Stimulated activated CD8-positive, alpha-beta memory T cell treated with anti-CD3 and anti-CD28 coated beads, Interleukin-12 subunit alpha, Interleukin-12 subunit beta, amount 100 ng/mL, for 1 hour (primary cell): Measurements from ENCODE around the gene RPS6KA6.
"Not testable (repeated sequence)": the region's sequence is repeated elsewhere in the genome, so short reads cannot be mapped to it uniquely, and the experiment has no call there.

Source experiments
- DNase-seq: peaks from one replicate; pipeline ENCODE4 v3.0.0-alpha.2; 2020; ENCODE audit warnings: low read depth

The RPS6KA6 gene

GRCh38 chrX:84162401-84162800 is 25.6 kb downstream of the RPS6KA6 start:
- no peak for DNase-seq

GRCh38 chrX:84161641-84162040 is 26.4 kb downstream of the RPS6KA6 start:
- no peak for DNase-seq

GRCh38 chrX:84160736-84161135 is 27.3 kb downstream of the RPS6KA6 start:
- no peak for DNase-seq

DNA sequence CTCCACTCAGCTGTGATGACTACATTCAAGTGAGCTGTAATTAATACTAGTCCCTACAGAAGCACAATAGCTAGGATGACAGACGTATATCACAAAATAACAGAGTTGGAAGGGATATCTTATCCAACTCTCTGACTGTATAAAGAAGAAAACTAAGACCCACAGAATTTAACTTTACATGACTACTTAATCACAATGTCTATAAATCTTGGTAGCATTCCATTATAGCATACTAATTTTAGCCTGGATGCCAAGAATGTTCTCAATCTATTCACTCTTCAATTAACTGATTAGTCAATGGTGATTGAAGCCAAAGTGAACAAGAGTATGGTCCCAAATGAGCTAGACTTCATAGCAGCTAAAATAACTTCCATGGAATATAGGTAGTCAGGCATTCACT is 31.2 kb downstream of the RPS6KA6 start:
- no peak for DNase-seq

DNA sequence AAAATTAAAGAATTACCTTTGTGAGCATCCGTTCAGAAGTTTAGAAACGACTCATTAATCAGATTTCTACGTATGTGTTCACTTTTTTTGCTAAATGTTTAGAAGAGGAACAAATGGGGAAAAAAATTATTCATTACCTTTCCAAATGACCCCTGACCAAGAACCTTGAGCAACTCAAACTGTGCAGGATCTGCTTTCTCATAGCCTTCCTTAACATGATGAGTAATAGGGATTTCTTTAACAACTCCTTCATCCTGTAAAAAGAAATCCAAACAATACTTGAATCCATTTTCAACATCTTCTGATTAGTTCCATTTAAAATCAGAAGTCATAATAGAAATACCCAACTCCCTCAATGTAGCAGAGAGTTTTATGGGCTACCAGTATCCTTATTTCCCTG is 32.1 kb downstream of the RPS6KA6 start:
- DNase-seq, result no peak

DNA sequence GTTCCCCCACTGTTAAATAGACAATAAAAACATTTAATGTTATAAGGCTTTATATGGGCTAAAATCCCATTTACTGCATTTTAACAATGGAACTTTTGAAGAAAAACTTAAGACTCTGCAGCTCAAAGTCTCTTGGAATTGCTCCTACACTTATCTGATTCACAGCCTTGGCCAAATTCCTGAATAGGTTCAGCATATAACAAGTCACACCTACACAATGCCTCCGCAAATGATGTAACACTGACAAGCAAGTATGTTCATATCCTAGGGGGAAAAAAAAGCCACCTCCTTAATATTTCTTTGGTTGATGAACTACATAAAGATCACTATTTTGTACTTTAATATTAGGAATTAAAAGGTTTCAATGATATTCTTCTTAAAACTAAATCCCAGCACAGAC is 34.5 kb downstream of the RPS6KA6 start:
- no peak for DNase-seq

DNA sequence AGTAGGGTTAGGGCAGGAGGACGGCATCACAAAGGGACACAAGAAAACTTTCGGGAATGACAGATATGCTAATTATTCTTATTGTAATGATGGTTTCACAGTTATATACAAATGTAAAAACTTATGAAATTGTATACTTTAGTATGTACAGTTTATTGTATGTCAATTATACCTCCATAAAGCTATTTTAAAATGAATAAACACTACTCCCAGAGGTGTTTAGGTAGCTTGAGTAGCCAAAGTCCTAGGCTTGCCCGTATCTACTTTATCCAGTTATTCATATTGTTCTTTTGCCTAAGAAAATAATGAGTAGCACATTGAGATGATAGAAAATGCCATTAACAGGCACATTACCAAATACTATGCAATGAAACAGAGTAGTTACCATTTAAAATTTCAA is 43.0 kb downstream of the RPS6KA6 start:
- no peak for DNase-seq

- DNase-seq, result no peak
These were observed 43.7 kb downstream of the RPS6KA6 start for GRCh38 chrX:84144281-84144680.

- no peak for DNase-seq
These were observed 55.0 kb downstream of the RPS6KA6 start for GRCh38 chrX:84133023-84133422.

GRCh38 chrX:84123585-84123984 is 64.4 kb downstream of the RPS6KA6 start:
- no peak for DNase-seq

- no peak for DNase-seq
These were observed 69.2 kb downstream of the RPS6KA6 start for GRCh38 chrX:84118769-84119168.

- DNase-seq, result no peak
These were observed 69.7 kb downstream of the RPS6KA6 start for GRCh38 chrX:84118315-84118714.

GRCh38 chrX:84108584-84108983 is 79.4 kb downstream of the RPS6KA6 start:
- DNase-seq, result no peak

DNA sequence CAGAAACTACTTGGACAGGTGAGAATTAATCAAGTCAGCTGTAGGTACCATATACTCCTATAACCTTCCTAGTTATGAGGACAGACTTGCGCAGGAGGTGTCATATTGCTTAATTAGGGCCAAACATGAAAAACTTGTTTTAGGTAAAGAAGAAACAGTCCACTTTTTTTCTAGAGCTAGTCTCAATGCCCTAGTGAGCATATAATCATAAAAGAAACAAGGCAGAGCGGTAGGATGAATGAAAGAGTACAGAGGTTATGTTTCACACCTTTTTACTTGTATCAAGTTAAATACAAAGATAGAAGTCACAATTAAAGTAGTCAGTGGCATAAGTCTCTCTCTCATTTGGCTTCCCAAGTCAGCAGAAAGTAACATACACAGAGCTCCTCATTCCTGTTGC is 88.9 kb downstream of the RPS6KA6 start:
- no peak for DNase-seq

DNA sequence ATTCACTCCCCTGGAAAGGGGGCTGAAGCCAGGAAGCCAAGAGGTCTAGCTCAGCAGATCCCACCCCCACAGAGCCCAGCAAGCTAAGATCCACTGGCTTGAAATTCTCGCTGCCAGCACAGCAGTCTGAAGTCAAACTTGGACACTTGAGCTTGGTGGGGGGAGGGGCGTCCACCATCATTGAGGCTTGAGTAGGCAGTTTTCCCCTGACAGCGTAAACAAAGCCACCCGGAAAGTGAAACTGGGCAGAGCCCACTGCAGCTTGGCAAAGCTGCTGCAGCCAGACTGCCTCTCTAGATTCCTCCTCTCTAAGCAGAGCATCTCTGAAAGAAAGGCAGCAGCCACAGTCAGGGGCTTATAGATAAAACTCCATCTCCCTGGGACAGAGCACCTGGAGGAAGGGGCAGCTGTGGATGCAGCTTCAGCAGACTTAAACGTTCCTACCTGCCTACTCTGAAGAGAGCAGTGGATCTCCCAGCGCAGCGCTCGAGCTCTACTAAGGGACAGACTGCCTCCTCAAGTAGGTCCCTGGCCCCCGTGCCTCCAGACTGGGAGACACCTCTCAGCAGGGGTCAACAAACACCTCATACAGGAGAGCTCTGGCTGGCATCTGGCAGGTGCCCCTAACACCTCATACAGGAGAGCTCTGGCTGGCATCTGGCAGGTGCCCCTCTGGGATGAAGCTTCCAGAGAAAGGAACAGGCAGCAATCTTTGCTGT is 108.4 kb downstream of the RPS6KA6 start:
- DNase-seq, result not testable (repeated sequence)

- no peak for DNase-seq
These were observed 109.0 kb downstream of the RPS6KA6 start for GRCh38 chrX:84078991-84079390.

GRCh38 chrX:84064814-84065213 is 123.2 kb downstream of the RPS6KA6 start:
- no peak for DNase-seq

GRCh38 chrX:84064164-84064563 is 123.8 kb downstream of the RPS6KA6 start:
- DNase-seq, result no peak

GRCh38 chrX:84047339-84047738 is 140.7 kb downstream of the RPS6KA6 start:
- DNase-seq, result no peak

DNA sequence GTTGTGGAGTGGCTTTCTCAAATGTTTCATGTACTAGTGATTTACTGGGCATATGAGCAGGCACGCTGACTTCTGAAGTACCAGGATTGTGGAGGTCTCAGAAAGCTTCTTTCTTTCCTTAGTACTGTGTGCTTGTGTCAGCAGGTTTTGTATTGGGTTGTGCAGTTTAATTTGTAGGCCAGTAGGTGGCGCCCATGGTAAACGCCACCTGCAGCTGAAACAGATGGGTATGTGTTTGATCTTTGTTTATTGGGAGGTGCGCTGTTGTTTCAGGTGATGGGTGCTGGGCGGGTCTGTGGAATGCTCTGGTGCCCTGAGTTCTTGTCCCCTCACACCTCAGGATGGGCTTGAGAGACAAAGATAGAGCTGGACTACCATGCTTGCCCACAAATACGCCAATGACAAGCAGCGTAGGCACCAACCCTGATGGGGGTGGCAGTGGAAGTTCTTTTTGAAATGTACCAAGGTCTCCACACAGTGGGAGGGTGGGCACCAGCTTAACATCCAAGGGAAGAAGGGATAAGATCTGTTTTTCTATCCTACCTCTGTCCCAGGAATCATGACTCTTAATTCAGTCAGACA is 141.5 kb downstream of the RPS6KA6 start:
- DNase-seq, result no peak

DNA sequence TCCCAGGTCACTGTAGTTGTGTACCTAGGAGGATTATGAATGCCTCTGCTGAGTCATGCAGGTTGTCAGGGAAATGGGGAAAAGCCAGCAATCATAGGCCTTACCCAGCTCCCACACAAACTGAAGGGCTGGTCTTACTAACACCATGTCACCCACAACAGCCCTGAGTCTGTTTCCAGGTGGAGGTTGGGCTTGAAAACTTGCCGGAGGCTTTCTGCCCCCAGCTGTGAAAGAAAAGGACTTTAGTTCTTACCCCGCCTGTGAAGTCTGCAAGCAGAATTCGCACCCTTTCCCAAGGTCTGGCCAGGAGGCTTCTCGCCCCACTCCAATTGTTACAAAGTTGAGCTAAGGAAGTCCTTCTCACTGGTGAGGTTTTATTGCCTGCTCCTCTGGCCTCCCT is 143.9 kb downstream of the RPS6KA6 start:
- DNase-seq, result no peak
